ENCODE measurements around the gene TBCD. TPM values are rescaled to one million over a fixed set of nuclear protein-coding genes. Genes with fewer than 3 reads are reported as not detected.
A peak's percentile ranks its signal among the peaks of the same experiment; 100 is the strongest.

Gene TBCD
- 100 to 1,000 TPM in 1 of 2 donors, 10 to 100 TPM in 1; 64.0 to 123 TPM for total RNA-seq

- Histone ChIP-seq H3K27ac (peak within 1 kb of the TSS; percentile 73 to 85), H3K4me3 (peak within 1 kb of the TSS; percentile 89 to 92), H3K9me3 (no peaks in the 10 kb centered on the region), H3K4me1 (replicated peaks) (peaks cover 4% of the 10 kb centered on the region), H3K36me3 (no peaks in the 10 kb centered on the region), H3K27me3 (replicated peaks; ENCODE audit: insufficient read depth) (no peaks in the 10 kb centered on the region)
- intact Hi-C loops (cut with DNase I) = loop anchor here (5.0 kb wide), 1 partner anchor 104 kb away; the partner anchor contains the start of gene WDR45B
- TF ChIP-seq POLR2A (IDR thresholded peaks at IDR 0.05) (peak; percentile 77), POLR2AphosphoS5 (IDR thresholded peaks at IDR 0.05) (peak; percentile 89), CTCF (IDR thresholded peaks at IDR 0.05) (peak in 1 of 4 experiments; percentile 5)
- DNase-seq (ENCODE audit: low spot score) = peak; percentile 88
- WGBS = 1% methylated on average over 27 of the region's 114 CpGs
Observed at GRCh38 chr17:82751571-82752370, at the start of gene TBCD. TSS of gene TBCD (plus strand) at chr17:82752065. CDS start at chr17:82752194, 129 bp downstream.

GRCh38 chr17:82702231-82702927, 49.5 kb upstream of the TBCD start:
- Histone ChIP-seq H3K4me3 (no peak overlapping the region), H3K27ac (peak overlapping the region; percentile 66 to 67), H3K27me3 (replicated peaks; ENCODE audit: insufficient read depth) (no peaks in the 10 kb centered on the region), H3K36me3 (no peaks in the 10 kb centered on the region), H3K9me3 (no peaks in the 10 kb centered on the region), H3K4me1 (replicated peaks) (peaks cover 5% of the 10 kb centered on the region)
- DNase-seq (ENCODE audit: low spot score) = peak; percentile 45
- intact Hi-C loops (cut with DNase I) = no loop called here
- WGBS = 26% methylated on average over 20 of the region's 20 CpGs
- TF ChIP-seq POLR2A (IDR thresholded peaks at IDR 0.05) (no peak), CTCF (IDR thresholded peaks at IDR 0.05) (peak in 1 of 4 experiments; percentile 16), POLR2AphosphoS5 (IDR thresholded peaks at IDR 0.05) (peak; percentile 34)

GRCh38 chr17:82703036-82703745, 48.7 kb upstream of the TBCD start:
- DNase-seq (ENCODE audit: low spot score) = no peak
- 86% methylated on average over 26 of the region's 26 CpGs for WGBS
- Histone ChIP-seq H3K36me3 (no peaks in the 10 kb centered on the region), H3K27me3 (replicated peaks; ENCODE audit: insufficient read depth) (no peaks in the 10 kb centered on the region), H3K9me3 (no peaks in the 10 kb centered on the region), H3K4me1 (replicated peaks) (peaks cover 3% of the 10 kb centered on the region), H3K27ac (peak overlapping the region; percentile 66 to 67), H3K4me3 (no peak overlapping the region)
- intact Hi-C loops (cut with DNase I) = no loop called here
- TF ChIP-seq POLR2A (IDR thresholded peaks at IDR 0.05) = no peak
- TF ChIP-seq POLR2AphosphoS5 (IDR thresholded peaks at IDR 0.05) = no peak
- TF ChIP-seq CTCF (IDR thresholded peaks at IDR 0.05) = no peak

- whole genome bisulfite sequencing = 85% methylated on average over 34 of the region's 38 CpGs
- Histone ChIP-seq H3K4me3 (no peak overlapping the region), H3K27me3 (replicated peaks; ENCODE audit: insufficient read depth) (no peaks in the 10 kb centered on the region), H3K27ac (no peak overlapping the region), H3K4me1 (replicated peaks) (peaks cover 3% of the 10 kb centered on the region), H3K9me3 (no peaks in the 10 kb centered on the region), H3K36me3 (no peaks in the 10 kb centered on the region)
- no peak for DNase-seq (ENCODE audit: low spot score)
- intact Hi-C loops (cut with DNase I) = no loop called here
- no peak for TF ChIP-seq CTCF (IDR thresholded peaks at IDR 0.05)
Observed at GRCh38 chr17:82703935-82704865, 47.7 kb upstream of the TBCD start.
